ENCODE measurements around the gene TADA1. TPM values are rescaled to one million over a fixed set of nuclear protein-coding genes. Genes with fewer than 3 reads are reported as not detected.
A peak's percentile ranks its signal among the peaks of the same experiment; 100 is the strongest.

Gene TADA1
- total RNA-seq, 1 donor from 2014 or later, result 9.9 TPM

GRCh38 chr1:166914111-166914510 lies 38.0 kb upstream of the TADA1 start:
- peak; percentile 23 for FAIRE-seq
- peaks cover 2% of the 10 kb centered on the region for H3K36me3 Mint-ChIP-seq (ENCODE audit: low read depth, unreplicated experiment)
- H3K4me3 Mint-ChIP-seq (ENCODE audit: unreplicated experiment), result no peak overlapping the region

GRCh38 chr1:166911624-166912023 lies 35.6 kb upstream of the TADA1 start:
- H3K4me3 Mint-ChIP-seq (ENCODE audit: unreplicated experiment), result no peak overlapping the region
- TF ChIP-seq CTCF (IDR thresholded peaks at IDR 0.05; ENCODE audit: insufficient read depth, low read depth, low read length) (no peak), EZH2 (IDR thresholded peaks at IDR 0.05; ENCODE audit: insufficient read depth, low read length) (no peak)
- Histone ChIP-seq H3K27ac (ENCODE audit: low read depth, low read length) (no peak overlapping the region), H3K36me3 (ENCODE audit: insufficient read depth, low read length) (no peaks in the 10 kb centered on the region), H3K4me3 (ENCODE audit: insufficient read depth, low read depth, low read length) (no peak overlapping the region), H3K27me3 (ENCODE audit: insufficient read depth, low read length) (peaks cover 12% of the 10 kb centered on the region), H3K79me2 (ENCODE audit: insufficient read depth, low read length) (no peaks in the 10 kb centered on the region), H2AFZ (ENCODE audit: low read depth, low read length) (no peak overlapping the region), H3K4me2 (ENCODE audit: low read length) (no peak overlapping the region), H3K9ac (ENCODE audit: low read length) (no peak overlapping the region), H4K20me1 (ENCODE audit: insufficient read depth, low read length) (no peaks in the 10 kb centered on the region), H3K4me1 (ENCODE audit: insufficient read depth, low read length) (peaks cover 7% of the 10 kb centered on the region), H3K9me3 (ENCODE audit: insufficient read depth, low read depth, low read length) (peaks cover 5% of the 10 kb centered on the region)
- DNase-seq (ENCODE audit: low read depth) (no peak), FAIRE-seq (no peak)
- peaks cover 50% of the 10 kb centered on the region for H3K4me1 Mint-ChIP-seq (ENCODE audit: low read depth, unreplicated experiment)
- H3K27me3 Mint-ChIP-seq (ENCODE audit: low read depth, unreplicated experiment), result no peaks in the 10 kb centered on the region
- peaks cover 2% of the 10 kb centered on the region for H3K36me3 Mint-ChIP-seq (ENCODE audit: low read depth, unreplicated experiment)
- H3K27ac Mint-ChIP-seq (ENCODE audit: unreplicated experiment), result no peak overlapping the region
- peaks cover 2% of the 10 kb centered on the region for H3K9me3 Mint-ChIP-seq (ENCODE audit: unreplicated experiment)

More at GRCh38 chr1:166914111-166914510, 38.0 kb upstream of the TADA1 start:
- TF ChIP-seq EZH2 (IDR thresholded peaks at IDR 0.05; ENCODE audit: insufficient read depth, low read length) (no peak), CTCF (IDR thresholded peaks at IDR 0.05; ENCODE audit: insufficient read depth, low read depth, low read length) (no peak)
- Histone ChIP-seq H3K9me3 (ENCODE audit: insufficient read depth, low read depth, low read length) (no peaks in the 10 kb centered on the region), H3K9ac (ENCODE audit: low read length) (no peak overlapping the region), H3K4me3 (ENCODE audit: insufficient read depth, low read depth, low read length) (no peak overlapping the region), H3K4me2 (ENCODE audit: low read length) (no peak overlapping the region), H2AFZ (ENCODE audit: low read depth, low read length) (no peak overlapping the region), H3K79me2 (ENCODE audit: insufficient read depth, low read length) (no peaks in the 10 kb centered on the region), H3K27ac (ENCODE audit: low read depth, low read length) (no peak overlapping the region), H3K36me3 (ENCODE audit: insufficient read depth, low read length) (no peaks in the 10 kb centered on the region), H3K27me3 (ENCODE audit: insufficient read depth, low read length) (peaks cover 18% of the 10 kb centered on the region), H4K20me1 (ENCODE audit: insufficient read depth, low read length) (no peaks in the 10 kb centered on the region), H3K4me1 (ENCODE audit: insufficient read depth, low read length) (peaks cover 4% of the 10 kb centered on the region)
- H3K27me3 Mint-ChIP-seq (ENCODE audit: low read depth, unreplicated experiment), result peaks cover 7% of the 10 kb centered on the region
- DNase-seq (ENCODE audit: low read depth), result peak; percentile 30
- peaks cover 45% of the 10 kb centered on the region for H3K4me1 Mint-ChIP-seq (ENCODE audit: low read depth, unreplicated experiment)
- no peak overlapping the region for H3K27ac Mint-ChIP-seq (ENCODE audit: unreplicated experiment)
- H3K9me3 Mint-ChIP-seq (ENCODE audit: unreplicated experiment), result no peaks in the 10 kb centered on the region

GRCh38 chr1:166910396-166910994 lies 34.4 kb upstream of the TADA1 start:
- no peak overlapping the region for H3K27ac ChIP-seq (ENCODE audit: low read depth, low read length)
- H3K9me3 ChIP-seq (ENCODE audit: insufficient read depth, low read depth, low read length), result peaks cover 5% of the 10 kb centered on the region
- FAIRE-seq (peak; percentile 5), DNase-seq (ENCODE audit: low read depth) (peak; percentile 91)
- peaks cover 14% of the 10 kb centered on the region for H3K4me1 ChIP-seq (ENCODE audit: insufficient read depth, low read length)
- peaks cover 12% of the 10 kb centered on the region for H3K27me3 ChIP-seq (ENCODE audit: insufficient read depth, low read length)
- TF ChIP-seq CTCF (IDR thresholded peaks at IDR 0.05; ENCODE audit: insufficient read depth, low read depth, low read length) (peak; percentile 77), EZH2 (IDR thresholded peaks at IDR 0.05; ENCODE audit: insufficient read depth, low read length) (no peak)
- peaks cover 2% of the 10 kb centered on the region for H3K9me3 Mint-ChIP-seq (ENCODE audit: unreplicated experiment)
- H3K27me3 Mint-ChIP-seq (ENCODE audit: low read depth, unreplicated experiment), result no peaks in the 10 kb centered on the region
- no peak overlapping the region for H3K4me2 ChIP-seq (ENCODE audit: low read length)
- no peak overlapping the region for H3K27ac Mint-ChIP-seq (ENCODE audit: unreplicated experiment)
- no peaks in the 10 kb centered on the region for H3K36me3 ChIP-seq (ENCODE audit: insufficient read depth, low read length)
- no peaks in the 10 kb centered on the region for H4K20me1 ChIP-seq (ENCODE audit: insufficient read depth, low read length)
- H2AFZ ChIP-seq (ENCODE audit: low read depth, low read length), result no peak overlapping the region
- H3K4me3 Mint-ChIP-seq (ENCODE audit: unreplicated experiment), result no peak overlapping the region
- no peak overlapping the region for H3K9ac ChIP-seq (ENCODE audit: low read length)
- peaks cover 2% of the 10 kb centered on the region for H3K36me3 Mint-ChIP-seq (ENCODE audit: low read depth, unreplicated experiment)
- H3K4me1 Mint-ChIP-seq (ENCODE audit: low read depth, unreplicated experiment), result peaks cover 53% of the 10 kb centered on the region
- no peaks in the 10 kb centered on the region for H3K79me2 ChIP-seq (ENCODE audit: insufficient read depth, low read length)
- no peak overlapping the region for H3K4me3 ChIP-seq (ENCODE audit: insufficient read depth, low read depth, low read length)
